Measurements from ENCODE around the gene ABCA5.
"Not testable (repeated sequence)": the region's sequence is repeated elsewhere in the genome, so short reads cannot be mapped to it uniquely, and the experiment has no call there.

The ABCA5 gene

DNA sequence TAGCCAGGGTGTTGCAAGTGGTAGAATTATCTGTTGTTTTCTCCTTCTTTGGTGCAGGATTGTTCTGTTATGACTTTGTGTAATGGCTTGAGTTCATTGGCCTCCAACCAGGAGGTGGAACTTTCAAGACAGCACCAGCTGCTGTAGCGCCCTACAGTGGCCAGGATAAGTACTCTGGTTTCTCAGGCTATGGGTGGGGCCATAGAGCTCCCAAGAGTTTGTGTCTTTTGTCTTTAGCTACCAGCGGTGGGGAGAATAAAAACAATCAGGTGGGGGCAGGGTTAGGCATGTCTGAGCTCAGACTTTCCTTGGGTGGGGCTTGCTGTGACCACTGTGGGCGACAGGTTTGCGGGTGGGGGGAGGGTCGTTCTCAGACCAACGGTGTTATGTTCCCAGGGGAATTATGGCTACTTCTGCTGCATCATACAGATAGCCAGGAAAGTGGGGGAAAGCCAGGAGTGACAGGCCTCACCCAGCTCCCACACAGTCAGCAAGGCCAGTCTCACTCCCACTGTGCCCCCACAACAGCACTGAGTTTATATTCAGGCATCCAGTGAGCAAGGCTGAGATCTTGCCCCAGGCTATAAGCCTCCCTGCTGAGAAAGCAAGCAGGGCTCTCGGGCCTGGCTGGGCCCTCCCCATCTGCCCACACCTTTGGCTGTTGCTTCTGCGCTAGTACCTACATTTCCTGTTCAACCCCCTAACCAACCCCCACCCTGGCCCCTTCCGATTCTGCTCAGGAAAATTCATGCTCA lies 113.7 kb downstream of the ABCA5 start:
- H3K27ac Mint-ChIP-seq (ENCODE audit: low read depth) = no peak overlapping the region
- DNase-seq (ENCODE audit: low spot score in 2 of 2) = no peak
- no peak overlapping the region for H3K4me3 Mint-ChIP-seq
- peaks cover 13% of the 10 kb centered on the region for H3K27me3 Mint-ChIP-seq
- no peaks in the 10 kb centered on the region for H3K4me1 Mint-ChIP-seq
- H3K9me3 Mint-ChIP-seq = no peaks in the 10 kb centered on the region
- ATAC-seq (replicated peaks; ENCODE audit: extremely low read depth, poor library complexity, severe bottlenecking) = no peak
- H3K36me3 Mint-ChIP-seq (ENCODE audit: insufficient read depth) = no peaks in the 10 kb centered on the region

DNA sequence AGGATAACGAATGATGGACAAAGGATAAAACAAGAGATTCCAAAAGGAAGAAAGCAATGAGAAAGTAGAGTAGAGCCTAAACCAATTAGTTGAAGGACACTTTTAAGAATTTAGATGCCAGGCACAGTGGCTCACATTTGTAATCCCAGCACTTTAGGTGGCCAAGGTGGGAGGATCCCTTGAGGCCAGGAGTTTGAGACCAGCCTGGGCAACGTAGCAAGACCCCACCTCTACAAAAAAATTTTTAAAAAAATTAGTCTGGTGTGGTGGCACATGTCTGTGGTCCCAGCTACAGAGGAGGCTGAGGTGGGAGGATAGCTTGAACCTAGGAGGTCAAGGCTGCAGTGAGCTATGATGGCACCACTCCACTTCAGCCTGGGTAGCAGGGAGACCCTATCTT lies 118.3 kb downstream of the ABCA5 start:
- no peaks in the 10 kb centered on the region for H3K4me1 Mint-ChIP-seq
- H3K9me3 Mint-ChIP-seq = no peaks in the 10 kb centered on the region
- H3K4me3 Mint-ChIP-seq = no peak overlapping the region
- no peak overlapping the region for H3K27ac Mint-ChIP-seq (ENCODE audit: low read depth)
- ATAC-seq (replicated peaks; ENCODE audit: extremely low read depth, poor library complexity, severe bottlenecking) = no peak
- no peaks in the 10 kb centered on the region for H3K36me3 Mint-ChIP-seq (ENCODE audit: insufficient read depth)
- peaks cover 22% of the 10 kb centered on the region for H3K27me3 Mint-ChIP-seq
- no peak for DNase-seq (ENCODE audit: low spot score in 2 of 2)

DNA sequence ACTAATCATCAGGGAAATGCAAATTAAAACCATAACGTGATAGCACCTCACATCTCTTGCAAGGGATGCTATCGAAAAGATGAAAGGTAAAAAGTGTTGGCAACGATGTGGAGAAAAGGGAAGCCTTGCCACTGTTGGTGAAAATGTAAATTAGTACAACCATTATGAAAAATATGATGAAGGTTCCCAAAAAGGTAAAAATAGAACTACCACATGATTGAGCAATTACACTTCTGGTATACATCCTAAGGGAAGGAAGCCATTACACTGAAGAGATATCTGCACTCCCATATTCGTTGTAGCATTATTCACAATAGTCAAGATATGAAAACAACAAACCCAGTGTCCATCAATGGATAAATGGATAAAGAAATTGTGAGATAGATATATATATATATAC lies 119.8 kb downstream of the ABCA5 start:
- H3K4me1 Mint-ChIP-seq = no peaks in the 10 kb centered on the region
- peaks cover 20% of the 10 kb centered on the region for H3K27me3 Mint-ChIP-seq
- no peaks in the 10 kb centered on the region for H3K36me3 Mint-ChIP-seq (ENCODE audit: insufficient read depth)
- no peaks in the 10 kb centered on the region for H3K9me3 Mint-ChIP-seq
- no peak overlapping the region for H3K4me3 Mint-ChIP-seq
- no peak for ATAC-seq (replicated peaks; ENCODE audit: extremely low read depth, poor library complexity, severe bottlenecking)
- DNase-seq (ENCODE audit: low spot score in 2 of 2) = no peak
- H3K27ac Mint-ChIP-seq (ENCODE audit: low read depth) = no peak overlapping the region

DNA sequence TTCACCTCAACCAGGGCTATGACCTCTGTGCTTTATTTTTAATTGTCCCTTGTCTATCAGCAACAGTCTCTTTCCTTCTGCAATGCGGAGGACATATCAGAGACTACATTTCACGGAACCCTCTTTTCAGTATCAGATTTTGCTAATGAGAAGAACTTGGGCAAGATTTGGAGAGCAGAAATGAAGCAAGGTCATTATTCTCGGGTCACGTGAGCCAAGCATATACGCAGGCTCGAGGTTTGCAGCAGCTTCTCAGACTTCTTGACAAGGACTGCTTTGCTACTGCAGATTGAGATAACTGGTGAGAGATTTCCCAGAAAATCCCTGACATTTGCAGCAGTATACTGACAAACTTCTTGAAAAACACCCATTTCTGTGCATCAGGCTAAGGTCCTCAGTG lies 128.7 kb downstream of the ABCA5 start:
- ATAC-seq (replicated peaks; ENCODE audit: extremely low read depth, poor library complexity, severe bottlenecking) = no peak
- no peaks in the 10 kb centered on the region for H3K9me3 Mint-ChIP-seq
- H3K4me3 Mint-ChIP-seq = no peak overlapping the region
- H3K36me3 Mint-ChIP-seq (ENCODE audit: insufficient read depth) = no peaks in the 10 kb centered on the region
- no peaks in the 10 kb centered on the region for H3K27me3 Mint-ChIP-seq
- no peak overlapping the region for H3K27ac Mint-ChIP-seq (ENCODE audit: low read depth)
- no peaks in the 10 kb centered on the region for H3K4me1 Mint-ChIP-seq
- no peak for DNase-seq (ENCODE audit: low spot score in 2 of 2)

DNA sequence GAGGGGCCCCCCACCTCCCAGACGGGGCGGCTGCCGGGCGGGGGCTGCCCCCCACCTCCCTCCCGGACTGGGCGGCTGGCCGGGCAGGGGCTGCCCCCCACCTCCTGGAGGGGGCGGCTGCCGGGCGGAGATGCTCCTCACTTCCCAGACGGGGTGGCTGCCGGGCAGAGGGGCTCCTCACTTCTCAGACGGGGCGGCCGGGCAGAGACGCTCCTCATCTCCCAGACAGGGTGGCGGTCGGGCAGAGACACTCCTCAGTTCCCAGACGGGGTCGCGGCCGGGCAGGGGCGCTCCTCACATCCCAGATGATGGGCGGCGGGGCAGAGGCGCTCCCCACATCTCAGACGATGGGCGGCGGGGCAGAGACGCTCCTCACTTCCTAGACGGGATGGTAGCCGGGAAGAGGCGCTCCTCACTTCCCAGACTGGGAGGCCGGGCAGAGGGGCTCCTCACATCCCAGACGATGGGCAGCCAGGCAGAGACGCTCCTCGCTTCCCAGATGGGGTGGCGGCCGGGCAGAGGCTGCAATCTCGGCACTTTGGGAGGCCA lies 130.8 kb downstream of the ABCA5 start:
- not testable (repeated sequence) for H3K27ac Mint-ChIP-seq (ENCODE audit: low read depth); DNase-seq (ENCODE audit: low spot score in 2 of 2); H3K36me3 Mint-ChIP-seq (ENCODE audit: insufficient read depth); H3K27me3 Mint-ChIP-seq; ATAC-seq (replicated peaks; ENCODE audit: extremely low read depth, poor library complexity, severe bottlenecking); H3K9me3 Mint-ChIP-seq; H3K4me3 Mint-ChIP-seq; H3K4me1 Mint-ChIP-seq

Measured in central memory CD8-positive, alpha-beta T cell (primary cell).